ENCODE measurements around the gene CSNK1A1L.

The CSNK1A1L gene

GRCh38 chr13:37105251-37105714 lies at the start of gene CSNK1A1L:
Gene CSNK1A1L, minus strand, starts transcription at chr13:37105664. Its CDS starts 408 bp downstream, at chr13:37105256.
- H3K4me3 ChIP-seq (ENCODE audit: low read depth, low read length): no peak within 1 kb of the TSS
- DNase-seq (ENCODE audit: low read depth, low spot score): no peak
- in situ Hi-C loops (cut with HindIII; ENCODE audit: low sequenced_read_pairs): no loop called here
- TF ChIP-seq CTCF (IDR thresholded peaks at IDR 0.05; ENCODE audit: low read depth, low read length): no peak

GRCh38 chr13:37149380-37149779 lies 43.9 kb upstream of the CSNK1A1L start:
- in situ Hi-C loops (cut with HindIII; ENCODE audit: low sequenced_read_pairs): no loop called here
- no peak overlapping the region for H3K4me3 ChIP-seq (ENCODE audit: low read depth, low read length)
- TF ChIP-seq CTCF (IDR thresholded peaks at IDR 0.05; ENCODE audit: low read depth, low read length): no peak
- no peak for DNase-seq (ENCODE audit: low read depth, low spot score)

- no peak for TF ChIP-seq CTCF (IDR thresholded peaks at IDR 0.05; ENCODE audit: low read depth, low read length)
- in situ Hi-C loops (cut with HindIII; ENCODE audit: low sequenced_read_pairs): no loop called here
- DNase-seq (ENCODE audit: low read depth, low spot score): no peak
- H3K4me3 ChIP-seq (ENCODE audit: low read depth, low read length): no peak overlapping the region
Measured at GRCh38 chr13:37148501-37148900, 43.0 kb upstream of the CSNK1A1L start.

GRCh38 chr13:37144661-37145060 lies 39.2 kb upstream of the CSNK1A1L start:
- DNase-seq (ENCODE audit: low read depth, low spot score): peak; percentile 83
- in situ Hi-C loops (cut with HindIII; ENCODE audit: low sequenced_read_pairs): no loop called here
- H3K4me3 ChIP-seq (ENCODE audit: low read depth, low read length): no peak overlapping the region
- TF ChIP-seq CTCF (IDR thresholded peaks at IDR 0.05; ENCODE audit: low read depth, low read length): no peak

GRCh38 chr13:37143911-37144310 lies 38.4 kb upstream of the CSNK1A1L start:
- no peak for TF ChIP-seq CTCF (IDR thresholded peaks at IDR 0.05; ENCODE audit: low read depth, low read length)
- in situ Hi-C loops (cut with HindIII; ENCODE audit: low sequenced_read_pairs): no loop called here
- DNase-seq (ENCODE audit: low read depth, low spot score): peak; percentile 83
- no peak overlapping the region for H3K4me3 ChIP-seq (ENCODE audit: low read depth, low read length)

GRCh38 chr13:37142877-37143276 lies 37.4 kb upstream of the CSNK1A1L start:
- DNase-seq (ENCODE audit: low read depth, low spot score): no peak
- in situ Hi-C loops (cut with HindIII; ENCODE audit: low sequenced_read_pairs): no loop called here
- no peak overlapping the region for H3K4me3 ChIP-seq (ENCODE audit: low read depth, low read length)
- no peak for TF ChIP-seq CTCF (IDR thresholded peaks at IDR 0.05; ENCODE audit: low read depth, low read length)

- in situ Hi-C loops (cut with HindIII; ENCODE audit: low sequenced_read_pairs): no loop called here
- no peak overlapping the region for H3K4me3 ChIP-seq (ENCODE audit: low read depth, low read length)
- TF ChIP-seq CTCF (IDR thresholded peaks at IDR 0.05; ENCODE audit: low read depth, low read length): no peak
- no peak for DNase-seq (ENCODE audit: low read depth, low spot score)
Measured at GRCh38 chr13:37141011-37141410, 35.5 kb upstream of the CSNK1A1L start.
